GM13977 (cell line): ENCODE results near the gene KLF17.

ENCODE experiments used
- DNase-seq: peaks from one replicate; pipeline ENCODE4 v3.0.0; 2012; ENCODE audit warnings: low spot score
- CTCF ChIP-seq: IDR thresholded peaks from 2 replicates; pipeline ENCODE4 v1.5.1; 2012; ENCODE audit warnings: mild to moderate bottlenecking, control low read depth; ENCODE audit not compliant: insufficient read depth; ENCODE audit errors: extremely low read depth, missing control alignments
- in situ Hi-C: fragments of 300-500 bp; cut with MboI; formaldehyde crosslinking; loops from one replicate; pipeline ENCODE4 v1.12.0; 2022; ENCODE audit warnings: low sequenced_read_pairs, low pct_unique_long_range_greater_than_20kb, mixed read lengths, inconsistent platforms; ENCODE audit not compliant: unreplicated experiment

Gene KLF17

GRCh38 chr1:44077421-44077820, 41.2 kb upstream of the KLF17 start:
- no peak for DNase-seq
- no peak for TF ChIP-seq CTCF
- in situ Hi-C loops: no loop called here

GRCh38 chr1:44078104-44078503, 40.5 kb upstream of the KLF17 start:
- TF ChIP-seq CTCF: no peak
- no peak for DNase-seq
- in situ Hi-C loops: no loop called here

GRCh38 chr1:44079566-44079965, 39.1 kb upstream of the KLF17 start:
- in situ Hi-C loops: no loop called here
- no peak for TF ChIP-seq CTCF
- no peak for DNase-seq

GRCh38 chr1:44084998-44085675, 33.5 kb upstream of the KLF17 start:
- DNase-seq: no peak
- in situ Hi-C loops: no loop called here
- no peak for TF ChIP-seq CTCF

- TF ChIP-seq CTCF: no peak
- no peak for DNase-seq
- in situ Hi-C loops: no loop called here
Measured at GRCh38 chr1:44086692-44087474, 31.7 kb upstream of the KLF17 start.

GRCh38 chr1:44089371-44090048, 29.1 kb upstream of the KLF17 start:
- no peak for DNase-seq
- in situ Hi-C loops: no loop called here
- no peak for TF ChIP-seq CTCF
